GM12891 (cell line): Measurements from ENCODE around the gene FLT1.

ENCODE experiments used
- POLR2A ChIP-seq: IDR thresholded peaks from 2 replicates; pipeline ENCODE4 v1.6.1; 2011; ENCODE audit warnings: low read depth, low read length, control low read depth
- POLR2AphosphoS5 ChIP-seq: IDR thresholded peaks from 2 replicates; pipeline ENCODE4 v1.6.1; 2011; ENCODE audit warnings: low read depth, low read length, control low read depth
- POU2F2 ChIP-seq: IDR thresholded peaks from 2 replicates; pipeline ENCODE4 v1.6.1; 2011; ENCODE audit warnings: low read depth, mild to moderate bottlenecking, control low read depth, low read length, moderate library complexity
- SPI1 ChIP-seq: IDR thresholded peaks from 2 replicates; pipeline ENCODE4 v1.6.1; 2011; ENCODE audit warnings: low read depth, low read length, control low read depth
- TAF1 ChIP-seq: IDR thresholded peaks from 2 replicates; pipeline ENCODE4 v1.6.1; 2011; ENCODE audit warnings: low read depth, low read length, control low read depth

- TF ChIP-seq POLR2A, result no peak
- no peak for TF ChIP-seq TAF1
- TF ChIP-seq POLR2AphosphoS5, result no peak
- TF ChIP-seq POU2F2, result no peak
- TF ChIP-seq SPI1, result no peak
Measured at GRCh38 chr13:28306325-28306724, 188.6 kb downstream of the FLT1 start.
